Measurements from ENCODE around the gene LRRC75B.

LRRC75B gene

GRCh38 chr22:24587948-24588347, 4.9 kb downstream of the LRRC75B start:
- in situ Hi-C loops (cut with HindIII; ENCODE audit: low sequenced_read_pairs) = no loop called here

GRCh38 chr22:24587251-24587650, 5.6 kb downstream of the LRRC75B start:
- in situ Hi-C loops (cut with HindIII; ENCODE audit: low sequenced_read_pairs) = no loop called here

- in situ Hi-C loops (cut with HindIII; ENCODE audit: low sequenced_read_pairs) = no loop called here
Observed at GRCh38 chr22:24585927-24586546, 6.8 kb downstream of the LRRC75B start.

- in situ Hi-C loops (cut with HindIII; ENCODE audit: low sequenced_read_pairs) = no loop called here
Observed at GRCh38 chr22:24585461-24585860, 7.4 kb downstream of the LRRC75B start.

GRCh38 chr22:24584871-24585411, 7.9 kb downstream of the LRRC75B start:
- in situ Hi-C loops (cut with HindIII; ENCODE audit: low sequenced_read_pairs) = no loop called here

GRCh38 chr22:24584166-24584790, 8.6 kb downstream of the LRRC75B start:
- in situ Hi-C loops (cut with HindIII; ENCODE audit: low sequenced_read_pairs) = no loop called here

- in situ Hi-C loops (cut with HindIII; ENCODE audit: low sequenced_read_pairs) = no loop called here
Observed at GRCh38 chr22:24583221-24584165, 9.4 kb downstream of the LRRC75B start.

GRCh38 chr22:24582056-24582814, 10.6 kb downstream of the LRRC75B start:
- in situ Hi-C loops (cut with HindIII; ENCODE audit: low sequenced_read_pairs) = no loop called here

GRCh38 chr22:24580276-24580675, 12.6 kb downstream of the LRRC75B start:
- in situ Hi-C loops (cut with HindIII; ENCODE audit: low sequenced_read_pairs) = no loop called here

- in situ Hi-C loops (cut with HindIII; ENCODE audit: low sequenced_read_pairs) = no loop called here
Observed at GRCh38 chr22:24579258-24579601, 13.6 kb downstream of the LRRC75B start.

- in situ Hi-C loops (cut with HindIII; ENCODE audit: low sequenced_read_pairs) = no loop called here
Observed at GRCh38 chr22:24578355-24579257, 14.3 kb downstream of the LRRC75B start.

GRCh38 chr22:24576778-24577177, 16.1 kb downstream of the LRRC75B start:
- in situ Hi-C loops (cut with HindIII; ENCODE audit: low sequenced_read_pairs) = no loop called here

GRCh38 chr22:24571266-24571665, 21.6 kb downstream of the LRRC75B start:
- in situ Hi-C loops (cut with HindIII; ENCODE audit: low sequenced_read_pairs) = no loop called here

- in situ Hi-C loops (cut with HindIII; ENCODE audit: low sequenced_read_pairs) = no loop called here
Observed at GRCh38 chr22:24567668-24568067, 25.2 kb downstream of the LRRC75B start.

GRCh38 chr22:24566899-24567511, 25.9 kb downstream of the LRRC75B start:
- in situ Hi-C loops (cut with HindIII; ENCODE audit: low sequenced_read_pairs) = no loop called here

- in situ Hi-C loops (cut with HindIII; ENCODE audit: low sequenced_read_pairs) = no loop called here
Observed at GRCh38 chr22:24565077-24565476, 27.8 kb downstream of the LRRC75B start.

- in situ Hi-C loops (cut with HindIII; ENCODE audit: low sequenced_read_pairs) = no loop called here
Observed at GRCh38 chr22:24564376-24565058, 28.4 kb downstream of the LRRC75B start.

GRCh38 chr22:24563246-24563645, 29.6 kb downstream of the LRRC75B start:
- in situ Hi-C loops (cut with HindIII; ENCODE audit: low sequenced_read_pairs) = no loop called here

- in situ Hi-C loops (cut with HindIII; ENCODE audit: low sequenced_read_pairs) = no loop called here
Observed at GRCh38 chr22:24559471-24559870, 33.4 kb downstream of the LRRC75B start.

Measured in endothelial cell of hepatic sinusoid (primary cell).